ENCODE results near the gene DCAF15.

The DCAF15 gene

DNA sequence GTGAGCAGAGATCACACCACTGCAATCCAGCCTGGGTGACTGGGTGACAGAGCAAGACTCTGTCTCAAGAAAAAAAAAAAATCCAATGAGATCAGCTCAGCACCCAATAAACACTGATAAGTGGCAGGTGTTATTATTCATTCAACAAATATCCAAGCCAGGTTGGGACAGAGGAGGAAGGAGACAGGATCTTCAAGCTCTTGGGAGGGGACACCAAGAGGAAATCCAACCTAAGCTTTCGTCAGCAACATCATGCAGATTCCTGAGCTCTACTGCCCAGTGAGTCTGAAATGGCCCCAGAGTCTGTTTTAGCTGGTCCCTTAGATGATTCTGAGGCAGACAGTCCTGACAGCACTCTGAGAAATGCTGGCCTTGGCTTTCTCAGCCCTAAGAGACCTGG, 46.1 kb downstream of the DCAF15 start:
- peaks cover 34% of the 10 kb centered on the region for H3K36me3 ChIP-seq (ENCODE audit: insufficient read depth, insufficient read length, low read length)
- peaks cover 22% of the 10 kb centered on the region for H3K9me3 ChIP-seq (ENCODE audit: insufficient read depth, low read length)
- no peak overlapping the region for H3K4me3 ChIP-seq (ENCODE audit: insufficient read length, low read depth)
- TF ChIP-seq ZNF274 (IDR thresholded peaks at IDR 0.05; ENCODE audit: low read depth, low read length) (no peak), YY1 (IDR thresholded peaks at IDR 0.05; ENCODE audit: insufficient read depth, insufficient read length) (no peak), SUZ12 (IDR thresholded peaks at IDR 0.05; ENCODE audit: extremely low read depth, insufficient read depth, insufficient read length) (no peak)
- H3K27me3 ChIP-seq (ENCODE audit: insufficient read depth, insufficient read length): no peaks in the 10 kb centered on the region
- peaks cover 18% of the 10 kb centered on the region for H3K4me1 ChIP-seq (ENCODE audit: insufficient read depth, insufficient read length)
- no peak overlapping the region for H3K9ac ChIP-seq (ENCODE audit: insufficient read length, low read depth)
- no peak for DNase-seq (ENCODE audit: low read depth, low spot score)

DNA sequence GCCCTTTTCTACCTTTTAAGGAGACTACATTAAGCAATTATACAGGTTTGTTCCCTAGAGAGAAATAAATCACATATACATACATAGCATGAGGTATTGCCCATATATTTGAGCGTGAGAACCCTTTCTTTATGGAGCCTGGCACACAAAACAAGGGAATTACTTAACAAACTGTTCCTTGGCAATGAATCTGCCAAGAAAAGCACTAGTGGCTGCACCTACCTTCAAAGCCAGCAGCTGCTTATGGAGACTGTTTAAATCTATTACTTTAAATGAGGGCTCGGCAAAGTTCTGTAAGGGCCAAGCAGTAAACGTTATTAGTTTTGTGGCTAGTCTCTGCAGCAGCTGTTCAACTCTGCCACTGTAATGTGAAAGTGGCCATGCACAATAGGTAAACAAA, 46.8 kb downstream of the DCAF15 start:
- Histone ChIP-seq H3K27me3 (ENCODE audit: insufficient read depth, insufficient read length) (no peaks in the 10 kb centered on the region), H3K4me3 (ENCODE audit: insufficient read length, low read depth) (no peak overlapping the region), H3K9ac (ENCODE audit: insufficient read length, low read depth) (no peak overlapping the region), H3K36me3 (ENCODE audit: insufficient read depth, insufficient read length, low read length) (peaks cover 34% of the 10 kb centered on the region), H3K9me3 (ENCODE audit: insufficient read depth, low read length) (peaks cover 22% of the 10 kb centered on the region), H3K4me1 (ENCODE audit: insufficient read depth, insufficient read length) (peaks cover 16% of the 10 kb centered on the region)
- TF ChIP-seq ZNF274 (IDR thresholded peaks at IDR 0.05; ENCODE audit: low read depth, low read length) (no peak), YY1 (IDR thresholded peaks at IDR 0.05; ENCODE audit: insufficient read depth, insufficient read length) (no peak), SUZ12 (IDR thresholded peaks at IDR 0.05; ENCODE audit: extremely low read depth, insufficient read depth, insufficient read length) (no peak)
- no peak for DNase-seq (ENCODE audit: low read depth, low spot score)

DNA sequence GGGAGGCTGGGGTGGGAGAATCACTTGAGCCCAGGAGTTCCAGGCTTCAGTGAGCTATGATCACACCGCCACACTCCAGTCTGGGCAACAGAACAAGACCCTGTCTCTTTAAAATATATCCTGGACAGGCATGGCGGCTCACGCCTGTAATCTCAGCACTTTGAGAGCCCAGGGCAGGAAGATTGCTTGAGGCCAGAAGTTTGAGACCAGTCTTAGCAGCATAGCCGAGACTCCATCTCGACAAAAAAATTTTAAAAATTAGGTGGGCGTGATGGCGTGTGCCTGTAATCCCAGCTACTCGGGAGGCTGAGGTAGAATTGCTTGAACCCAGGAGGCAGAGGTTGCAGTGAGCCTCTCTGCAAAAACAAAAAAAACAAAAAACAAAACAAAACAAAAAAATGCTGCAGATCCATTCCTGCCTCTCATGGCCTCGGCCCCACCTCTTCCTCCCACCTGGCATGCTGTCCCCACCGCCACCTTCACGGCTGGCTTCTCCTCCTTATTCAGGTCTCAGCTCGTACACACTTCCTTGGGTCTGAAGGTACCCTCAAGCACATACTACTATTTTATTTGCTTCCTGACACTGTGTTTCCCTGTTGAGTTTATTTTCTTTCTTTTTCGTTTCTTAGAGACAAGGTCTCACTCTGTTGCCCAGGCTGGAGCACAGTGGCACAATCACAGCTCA, 48.5 kb downstream of the DCAF15 start:
- H3K4me1 ChIP-seq (ENCODE audit: insufficient read depth, insufficient read length): peaks cover 18% of the 10 kb centered on the region
- no peak for TF ChIP-seq YY1 (IDR thresholded peaks at IDR 0.05; ENCODE audit: insufficient read depth, insufficient read length)
- TF ChIP-seq ZNF274 (IDR thresholded peaks at IDR 0.05; ENCODE audit: low read depth, low read length): no peak
- TF ChIP-seq SUZ12 (IDR thresholded peaks at IDR 0.05; ENCODE audit: extremely low read depth, insufficient read depth, insufficient read length): no peak
- peaks cover 22% of the 10 kb centered on the region for H3K9me3 ChIP-seq (ENCODE audit: insufficient read depth, low read length)
- no peak overlapping the region for H3K4me3 ChIP-seq (ENCODE audit: insufficient read length, low read depth)
- H3K9ac ChIP-seq (ENCODE audit: insufficient read length, low read depth): no peak overlapping the region
- no peak for DNase-seq (ENCODE audit: low read depth, low spot score)
- peaks cover 33% of the 10 kb centered on the region for H3K36me3 ChIP-seq (ENCODE audit: insufficient read depth, insufficient read length, low read length)
- H3K27me3 ChIP-seq (ENCODE audit: insufficient read depth, insufficient read length): no peaks in the 10 kb centered on the region

DNA sequence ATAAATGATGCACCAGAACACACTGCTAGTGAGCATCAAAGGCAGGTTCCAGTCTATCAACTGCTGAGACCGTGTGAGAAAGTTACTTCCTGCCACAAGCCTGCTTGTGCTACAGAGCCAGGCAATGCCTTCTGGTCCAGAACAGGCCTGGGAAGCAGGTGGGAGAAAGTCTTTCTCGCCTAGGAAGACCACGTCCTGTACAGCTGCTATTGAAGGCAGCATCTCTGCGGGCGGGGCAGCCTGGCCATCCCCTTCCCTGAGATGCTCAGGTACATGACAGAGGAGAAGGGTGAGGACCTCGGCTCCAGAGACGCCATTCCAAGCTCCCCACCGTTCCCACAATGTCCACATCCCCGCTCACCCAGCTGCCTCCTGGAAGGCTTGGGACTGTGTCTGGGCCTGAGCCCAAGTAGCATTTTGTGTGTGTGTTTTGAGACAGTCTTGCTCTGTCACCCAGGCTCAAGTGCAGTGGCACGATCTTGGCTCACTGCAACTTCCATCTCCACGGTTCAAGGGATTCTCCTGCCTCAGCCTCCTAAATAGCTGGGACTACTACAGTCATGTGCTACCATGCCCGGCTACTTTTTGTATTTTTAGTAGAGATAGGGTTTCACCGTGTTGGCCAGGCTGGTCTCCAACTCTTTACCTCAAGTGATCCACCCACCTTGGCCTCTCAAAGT, 50.4 kb downstream of the DCAF15 start:
- no peaks in the 10 kb centered on the region for H3K27me3 ChIP-seq (ENCODE audit: insufficient read depth, insufficient read length)
- TF ChIP-seq ZNF274 (IDR thresholded peaks at IDR 0.05; ENCODE audit: low read depth, low read length): no peak
- TF ChIP-seq YY1 (IDR thresholded peaks at IDR 0.05; ENCODE audit: insufficient read depth, insufficient read length): no peak
- TF ChIP-seq SUZ12 (IDR thresholded peaks at IDR 0.05; ENCODE audit: extremely low read depth, insufficient read depth, insufficient read length): no peak
- H3K4me1 ChIP-seq (ENCODE audit: insufficient read depth, insufficient read length): peaks cover 7% of the 10 kb centered on the region
- H3K9me3 ChIP-seq (ENCODE audit: insufficient read depth, low read length): peaks cover 22% of the 10 kb centered on the region
- no peak for DNase-seq (ENCODE audit: low read depth, low spot score)
- H3K9ac ChIP-seq (ENCODE audit: insufficient read length, low read depth): no peak overlapping the region
- no peak overlapping the region for H3K4me3 ChIP-seq (ENCODE audit: insufficient read length, low read depth)
- H3K36me3 ChIP-seq (ENCODE audit: insufficient read depth, insufficient read length, low read length): peaks cover 17% of the 10 kb centered on the region

DNA sequence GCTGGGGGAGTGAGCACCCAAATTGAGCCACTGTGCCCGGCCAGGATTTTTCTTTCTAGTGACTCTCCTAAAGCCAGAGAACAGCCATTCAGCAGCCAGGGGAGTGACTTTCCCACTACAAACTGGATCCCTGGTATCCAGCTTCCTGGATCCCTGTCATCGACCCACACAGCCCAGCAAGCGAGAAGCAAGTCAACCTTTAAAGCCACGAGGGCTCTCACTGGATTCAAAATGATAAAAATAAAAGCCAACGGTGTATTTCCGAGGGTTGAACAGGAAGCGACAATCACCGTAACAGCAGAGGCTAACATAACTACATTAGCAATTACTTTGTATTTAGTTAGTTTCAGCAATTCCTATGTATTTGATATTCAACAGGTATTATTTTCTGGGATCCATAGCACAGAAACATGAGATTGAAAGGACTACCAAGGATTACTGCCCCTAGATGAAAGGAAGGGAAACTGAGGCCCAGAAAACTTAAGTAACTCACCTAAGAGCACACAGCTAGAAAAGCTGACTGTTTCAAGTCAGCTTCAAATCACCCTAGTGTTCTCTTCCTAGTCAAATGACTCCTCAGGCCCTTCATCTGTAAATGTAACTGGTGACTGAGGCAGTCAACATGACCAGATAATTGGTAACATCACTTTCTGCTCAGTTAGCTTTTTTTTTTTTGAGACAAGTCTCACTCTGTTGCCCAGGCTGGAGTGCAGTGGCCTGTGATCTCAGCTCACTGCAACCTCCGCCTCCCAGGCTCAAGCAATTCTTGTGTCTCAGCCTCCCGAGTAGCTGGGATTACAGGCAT, 51.1 kb downstream of the DCAF15 start:
- Histone ChIP-seq H3K36me3 (ENCODE audit: insufficient read depth, insufficient read length, low read length) (peaks cover 15% of the 10 kb centered on the region), H3K9me3 (ENCODE audit: insufficient read depth, low read length) (peaks cover 17% of the 10 kb centered on the region), H3K4me1 (ENCODE audit: insufficient read depth, insufficient read length) (peaks cover 5% of the 10 kb centered on the region), H3K9ac (ENCODE audit: insufficient read length, low read depth) (no peak overlapping the region), H3K27me3 (ENCODE audit: insufficient read depth, insufficient read length) (no peaks in the 10 kb centered on the region), H3K4me3 (ENCODE audit: insufficient read length, low read depth) (no peak overlapping the region)
- TF ChIP-seq YY1 (IDR thresholded peaks at IDR 0.05; ENCODE audit: insufficient read depth, insufficient read length) (no peak), SUZ12 (IDR thresholded peaks at IDR 0.05; ENCODE audit: extremely low read depth, insufficient read depth, insufficient read length) (no peak), ZNF274 (IDR thresholded peaks at IDR 0.05; ENCODE audit: low read depth, low read length) (no peak)
- no peak for DNase-seq (ENCODE audit: low read depth, low spot score)

DNA sequence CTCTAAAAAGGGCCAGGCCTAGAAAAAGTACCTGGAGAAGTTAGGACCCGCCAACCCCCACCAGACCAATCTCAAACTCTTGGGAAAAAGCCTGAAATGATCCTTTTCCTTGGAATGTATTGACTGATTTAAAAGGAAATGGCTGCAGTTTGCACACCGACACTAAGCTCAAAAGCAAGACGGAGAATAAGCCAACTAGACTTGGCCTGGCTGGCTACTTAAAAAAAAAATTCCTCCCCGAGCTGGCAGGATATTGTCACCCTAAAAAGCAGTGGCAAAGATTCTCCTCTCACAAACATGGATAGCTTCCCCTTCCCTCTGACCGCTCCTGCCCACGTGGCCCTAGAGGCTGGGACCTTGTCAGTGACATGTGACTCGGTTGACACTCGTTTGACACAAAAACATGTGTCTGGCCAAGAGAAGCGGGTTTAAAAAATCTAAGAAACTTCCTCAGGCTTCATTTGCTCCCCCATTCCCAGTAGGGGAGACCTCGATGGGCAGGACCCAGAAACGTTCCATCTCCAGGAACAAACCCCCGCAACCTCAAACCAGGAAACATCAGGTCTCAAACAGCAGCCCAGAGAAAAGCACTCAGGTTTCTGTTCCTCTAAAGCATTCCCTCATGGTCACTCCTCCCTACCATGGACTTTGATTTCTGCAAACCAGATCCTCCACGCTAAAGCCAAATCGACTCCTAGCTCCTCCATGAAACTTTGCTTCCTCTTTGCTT, 52.5 kb downstream of the DCAF15 start:
- Histone ChIP-seq H3K36me3 (ENCODE audit: insufficient read depth, insufficient read length, low read length) (peaks cover 7% of the 10 kb centered on the region), H3K9ac (ENCODE audit: insufficient read length, low read depth) (no peak overlapping the region), H3K4me1 (ENCODE audit: insufficient read depth, insufficient read length) (peaks cover 5% of the 10 kb centered on the region), H3K9me3 (ENCODE audit: insufficient read depth, low read length) (peaks cover 4% of the 10 kb centered on the region), H3K27me3 (ENCODE audit: insufficient read depth, insufficient read length) (no peaks in the 10 kb centered on the region), H3K4me3 (ENCODE audit: insufficient read length, low read depth) (no peak overlapping the region)
- no peak for DNase-seq (ENCODE audit: low read depth, low spot score)
- TF ChIP-seq ZNF274 (IDR thresholded peaks at IDR 0.05; ENCODE audit: low read depth, low read length): no peak
- no peak for TF ChIP-seq SUZ12 (IDR thresholded peaks at IDR 0.05; ENCODE audit: extremely low read depth, insufficient read depth, insufficient read length)
- TF ChIP-seq YY1 (IDR thresholded peaks at IDR 0.05; ENCODE audit: insufficient read depth, insufficient read length): no peak

Data from NT2/D1 (cell line).